Adrenal gland (tissue), 12 donors: Measurements from ENCODE around the gene MDK. TPM values are rescaled to one million over a fixed set of nuclear protein-coding genes. Genes with fewer than 3 reads are reported as not detected.

Experiments
- DNase-seq, 7 donors: peaks; one replicate each; pipeline ENCODE4 v3.0.0-alpha.2; 2019 to 2020
- H3K27ac ChIP-seq, 5 donors: fragments of 200-600 bp; sonication (generic) in 4 of 5; 1 replicate in 3 of 5; 2 replicates in 2 of 5; pipeline versions ENCODE4 v1.5.1 to v1.8.0; 2016 to 2020; ENCODE audit warnings: mild to moderate bottlenecking in 1 of 5
- H3K27me3 ChIP-seq: fragments of 200-600 bp; 2 replicates; pipeline ENCODE4 v1.8.0; 2021
- H3K36me3 ChIP-seq, 2 donors: fragments of 200-600 bp; replicated peaks in 1 of 2; 1 replicate in 1 of 2; 2 replicates in 1 of 2; pipeline versions ENCODE4 v1.5.1 to v1.8.0; 2018 to 2022
- H3K4me1 ChIP-seq, 2 donors: fragments of 200-600 bp; replicated peaks in 1 of 2; 1 replicate in 1 of 2; 2 replicates in 1 of 2; pipeline versions ENCODE4 v1.5.1 to v1.8.0; 2018 to 2021
- H3K4me3 ChIP-seq, 4 donors: fragments of 200-600 bp; sonication (generic) in 3 of 4; one replicate each; pipeline ENCODE4 v1.5.1; 2016 to 2018
- H3K9me3 ChIP-seq, 3 donors: fragments of 200-600 bp; sonication (generic) in 1 of 3; replicated peaks in 1 of 3; 1 replicate in 2 of 3; 2 replicates in 1 of 3; pipeline versions ENCODE4 v1.5.1 to v1.8.0; 2016 to 2021
- CTCF ChIP-seq, 6 experiments: fragments of 450-650 bp in 4 of 6; fragments of 200-600 bp in 2 of 6; sonication (generic) in 1 of 6; IDR thresholded peaks; 1 replicate in 5 of 6; 2 replicates in 1 of 6; pipeline versions ENCODE4 v1.5.1 to v1.8.0; 2016 to 2021; ENCODE audit warnings: antibody characterized with exemption in 6 of 6, mild to moderate bottlenecking in 2 of 6, moderate library complexity in 1 of 6
- POLR2A ChIP-seq, 2 donors: fragments of 450-650 bp; IDR thresholded peaks; one replicate each; pipeline ENCODE4 v1.6.1; 2017; ENCODE audit warnings: antibody characterized with exemption in 2 of 2, mild to moderate bottlenecking in 2 of 2, moderate library complexity in 1 of 2
- intact Hi-C, 2 donors: fragments of 100-400 bp; cut with DNase I; formaldehyde crosslinking; loops; one replicate each; pipeline versions ENCODE4 v1.14.1 to v1.15.0; 2022 to 2023
- microRNA-seq, 3 donors: library from miRNA; unstranded; fragments of <30 nt; microRNA quantifications; one replicate each; pipeline ENCODE4, GENCODE V29; 2017 to 2020
- polyA plus RNA-seq, 3 donors: library from polyadenylated mRNA; stranded (reverse); fragments of 200-250 nt in 2 of 3; fragments of 350-450 nt in 1 of 3; fragmentation: Illumina TruSeq in 1 of 3; extraction: RNeasy Lipid Tissue Mini Kit (QIAGEN cat#74804) in 1 of 3; gene quantifications; one replicate each; pipeline ENCODE4 v1.2.3, GENCODE V29; 2013 to 2014
- small RNA-seq, 2 donors: library from RNA; depleted of rRNA; stranded (forward); fragments of <200 nt; gene quantifications; one replicate each; pipeline ENCODE3, GENCODE V24; 2016
- total RNA-seq, 9 donors: library from RNA; depleted of rRNA in 4 of 9; stranded (reverse); fragments of >200 nt in 4 of 9; fragments of 120-200 nt in 1 of 9; fragmentation: NEBNext Ultra II Directional in 1 of 9; extraction: Animal tissue kit (Norgen Biotek cat#: 25700) in 1 of 9; gene quantifications; one replicate each; pipeline versions ENCODE4 v1.1.0 to v1.2.4, GENCODE V29; 2013 to 2023
- donor health status: healthy with polysubstance abuse.
- donor health status: Bipolar disorder and iron deficiency.
- donor health status: DM: yes; HTN: yes; CAD: no.
- donor health status: DM: no; HTN: no; CAD: no.
- donor health status: DM: no; HTN: no; CAD: no.
- donor health status: DM: yes; HTN: yes; CAD: no.

The MDK gene
- total and polyA plus RNA-seq, 12 donors, result 73.4 to 635 (median 128) TPM

DNA sequence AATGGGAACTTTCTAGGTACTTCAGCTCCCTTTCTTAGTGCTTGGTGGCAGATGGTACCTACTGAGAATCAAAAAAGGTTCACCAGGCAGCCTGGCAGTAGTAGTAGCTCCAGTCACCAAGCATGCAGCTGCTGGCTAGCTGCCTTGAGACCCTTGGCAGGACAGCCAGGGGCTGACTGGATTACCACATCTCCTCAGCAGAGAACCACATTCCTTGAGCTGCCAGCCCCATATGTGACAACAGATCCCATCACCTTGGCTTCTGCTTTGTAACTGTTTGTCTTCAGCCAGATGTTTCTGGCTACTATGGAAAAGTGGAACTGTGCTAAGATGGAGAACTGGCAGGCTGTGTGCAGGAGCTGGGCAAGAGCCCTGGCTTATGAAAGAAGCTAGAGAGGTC, 49.7 kb downstream of the MDK start:
- peaks cover 0 to 24% of the 10 kb centered on the region in 2 donors for H3K36me3 ChIP-seq
- no peak for TF ChIP-seq POLR2A (IDR thresholded peaks at IDR 0.05)
- no peak for TF ChIP-seq CTCF (IDR thresholded peaks at IDR 0.05)
- no peak for DNase-seq
- no peak overlapping the region for H3K4me3 ChIP-seq
- H3K27ac ChIP-seq, result no peak overlapping the region
- H3K4me1 ChIP-seq, result peaks cover 0 to 5% of the 10 kb centered on the region in 2 donors
- no peaks in the 10 kb centered on the region for H3K9me3 ChIP-seq
- no peaks in the 10 kb centered on the region for H3K27me3 ChIP-seq
- intact Hi-C loops, result no loop called here

Small RNA genes lying within 50 kb of the gene (microRNA-seq; reads per million reads assigned to microRNA genes)
- 0 to 0.76 (median 0) reads per million in 3 donors for gene MIR4688

Small RNA genes lying within 50 kb of the gene (small RNA-seq; reads per million reads assigned to genes)
- gene MIR4688, result 0 to 0.17 reads per million in 2 donors

Other genes with a start within 250 kb of the MDK start
- 10 to 100 TPM in 7 of 9 donors, 1 to 10 TPM in 2; 5.4 to 31.7 (median 13.3) TPM for gene CREB3L1, start 104.0 kb upstream of the MDK start, total RNA-seq
- gene CREB3L1, start 104.0 kb upstream of the MDK start, polyA plus RNA-seq, result 10 to 100 TPM; 28.5 to 31.5 (median 29.0) TPM
- gene DGKZ, start 34.2 kb upstream of the MDK start, total RNA-seq, result 10 to 100 TPM; 25.3 to 63.4 (median 43.6) TPM
- gene DGKZ, start 34.2 kb upstream of the MDK start, polyA plus RNA-seq, result 100 to 1,000 TPM in 1 of 3 donors, 10 to 100 TPM in 2; 12.4 to 160 (median 57.0) TPM
- gene CHRM4, start 10.1 kb downstream of the MDK start, total RNA-seq, result under 1 TPM in 4 of 9 donors, not detected in 5; 0.14 to 0.81 (median 0.45) TPM
- gene CHRM4, start 10.1 kb downstream of the MDK start, polyA plus RNA-seq, result under 1 TPM in 2 of 3 donors, not detected in 1; 0.32 to 0.38 TPM
- 10 to 100 TPM; 40.4 to 73.3 (median 54.7) TPM for gene AMBRA1, start 212.4 kb downstream of the MDK start, total RNA-seq
- gene AMBRA1, start 212.4 kb downstream of the MDK start, polyA plus RNA-seq, result 10 to 100 TPM; 16.2 to 22.8 (median 17.7) TPM
- 1 to 10 TPM; 4.5 to 7.4 (median 6.0) TPM for gene HARBI1, start 235.6 kb downstream of the MDK start, total RNA-seq
- gene HARBI1, start 235.6 kb downstream of the MDK start, polyA plus RNA-seq, result 1 to 10 TPM; 1.5 to 6.9 (median 3.0) TPM
- 100 to 1,000 TPM in 5 of 9 donors, 10 to 100 TPM in 4; 39.8 to 177 (median 108) TPM for gene ATG13, start 235.9 kb downstream of the MDK start, total RNA-seq
- 10 to 100 TPM; 31.0 to 62.9 (median 57.0) TPM for gene ATG13, start 235.9 kb downstream of the MDK start, polyA plus RNA-seq